ENCODE results near the gene NCK1. TPM values are rescaled to one million over a fixed set of nuclear protein-coding genes. Genes with fewer than 3 reads are reported as not detected.
"Not testable (repeated sequence)": the region's sequence is repeated elsewhere in the genome, so short reads cannot be mapped to it uniquely, and the experiment has no call there.

Gene NCK1
- total and polyA plus RNA-seq, 5 donors, result 14.0 to 38.9 (median 25.9) TPM

DNA sequence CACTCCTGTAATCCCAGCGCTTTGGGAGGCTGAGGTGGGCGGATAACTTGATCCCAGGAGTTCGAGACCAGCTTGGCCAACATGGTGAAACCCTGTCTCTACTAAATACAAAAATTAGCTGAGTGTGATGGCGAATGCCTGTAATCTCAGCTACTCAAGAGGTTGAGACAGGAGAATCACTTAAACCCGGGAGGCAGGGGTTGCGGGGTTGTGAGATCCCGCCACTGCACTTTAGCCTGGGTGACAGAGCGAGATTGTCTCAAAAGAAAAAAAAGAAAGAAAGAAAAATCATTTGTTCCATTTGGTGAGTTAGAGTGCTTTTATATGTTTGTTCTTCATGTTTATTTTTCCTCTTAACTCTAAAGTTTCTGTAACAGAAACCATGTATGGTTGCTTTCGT is 7.3 kb downstream of the NCK1 start:
- intact Hi-C loops (cut with DNase I), result loop anchor here in 1 of 4 donors (10.0 kb wide), 1 partner anchor 114 kb away; the partner anchor contains the start of gene STAG1
- Histone ChIP-seq H3K4me1 (ENCODE audit: control insufficient read depth, insufficient read depth, low read length) (no peaks in the 10 kb centered on the region), H3K27ac (ENCODE audit: low read length) (no peak overlapping the region), H3K9me3 (ENCODE audit: control insufficient read depth, low read length) (no peaks in the 10 kb centered on the region), H3K27me3 (ENCODE audit: control insufficient read depth, insufficient read depth) (no peaks in the 10 kb centered on the region), H3K4me3 (ENCODE audit: low read length) (no peak overlapping the region)
- 97% methylated on average over 9 of the region's 9 CpGs for WGBS
- ATAC-seq (no peak), DNase-seq (no peak)

DNA sequence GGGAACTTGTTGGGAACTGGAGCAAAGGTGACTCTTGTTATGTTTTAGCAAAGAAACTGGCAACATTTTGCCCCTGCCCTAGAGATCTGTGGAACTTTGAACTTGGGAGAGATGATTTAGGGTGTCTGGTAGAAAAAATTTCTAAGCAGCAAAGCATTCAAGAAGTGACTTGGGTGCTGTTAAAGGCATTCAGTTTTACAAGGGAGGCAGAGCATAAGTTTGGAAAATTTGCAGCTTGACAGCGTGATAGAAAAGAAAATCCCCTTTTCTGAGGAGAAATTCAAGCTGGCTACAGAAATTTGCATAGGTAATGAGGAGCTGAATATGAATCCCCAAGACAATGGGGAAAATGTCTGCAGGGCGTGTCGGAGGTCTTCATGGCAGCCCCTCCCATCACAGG is 10.2 kb downstream of the NCK1 start:
- H3K9me3 ChIP-seq (ENCODE audit: control insufficient read depth, low read length); H3K4me1 ChIP-seq (ENCODE audit: control insufficient read depth, insufficient read depth, low read length); intact Hi-C loops (cut with DNase I); H3K27me3 ChIP-seq (ENCODE audit: control insufficient read depth, insufficient read depth); H3K4me3 ChIP-seq (ENCODE audit: low read length); DNase-seq; ATAC-seq; H3K27ac ChIP-seq (ENCODE audit: low read length): not testable (repeated sequence)
- 99% methylated on average over 3 of the region's 3 CpGs for WGBS

DNA sequence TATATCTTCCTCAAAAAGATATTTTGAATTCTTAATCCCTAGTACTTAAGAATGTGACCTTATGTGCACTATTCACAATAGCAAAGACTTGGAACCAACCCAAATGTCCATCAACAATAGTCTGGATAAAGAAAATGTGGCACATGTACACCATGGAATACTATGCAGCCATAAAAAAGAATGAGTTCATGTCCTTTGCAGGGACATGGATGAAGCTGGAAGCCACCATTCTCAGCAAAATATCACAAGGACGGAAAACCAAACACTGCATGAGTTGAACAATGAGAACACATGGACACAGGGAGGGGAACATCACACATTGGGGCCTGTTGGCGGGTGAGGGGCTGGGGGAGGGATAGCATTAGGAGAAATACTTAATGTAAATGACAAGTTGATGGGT is 17.5 kb downstream of the NCK1 start:
- H3K9me3 ChIP-seq (ENCODE audit: control insufficient read depth, low read length); intact Hi-C loops (cut with DNase I); ATAC-seq: not testable (repeated sequence)

DNA sequence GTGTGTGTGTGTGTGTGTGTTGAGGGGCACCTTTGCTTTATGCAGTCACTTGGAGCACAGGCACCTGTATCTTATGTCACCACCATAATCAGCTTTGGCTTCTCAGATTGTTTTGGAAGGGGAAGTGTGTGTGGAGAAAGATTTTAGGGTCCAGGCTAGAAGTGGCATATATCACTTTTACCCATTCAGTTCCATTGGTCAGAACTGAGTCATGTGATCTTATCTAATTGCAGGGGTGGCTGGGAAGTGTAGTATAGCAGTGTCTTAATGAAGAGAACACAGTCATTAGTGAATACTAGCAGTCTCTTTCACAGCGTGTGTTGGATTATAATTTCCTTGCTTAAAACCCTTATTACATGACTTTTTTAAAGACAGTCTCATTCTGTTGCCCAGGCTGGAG is 20.6 kb downstream of the NCK1 start:
- 82% methylated on average over 1 of the region's 1 CpG for WGBS
- intact Hi-C loops (cut with DNase I), result no loop called here
- DNase-seq (no peak), ATAC-seq (peak in 1 of 2 donors; percentile 36)
- H3K4me1 ChIP-seq (ENCODE audit: control insufficient read depth, insufficient read depth, low read length), result peaks cover 1% of the 10 kb centered on the region
- no peaks in the 10 kb centered on the region for H3K9me3 ChIP-seq (ENCODE audit: control insufficient read depth, low read length)
- no peaks in the 10 kb centered on the region for H3K27me3 ChIP-seq (ENCODE audit: control insufficient read depth, insufficient read depth)
- H3K4me3 ChIP-seq (ENCODE audit: low read length), result no peak overlapping the region
- no peak overlapping the region for H3K27ac ChIP-seq (ENCODE audit: low read length)

More for the DNA sequence above, 17.5 kb downstream of the NCK1 start:
- H3K4me3 ChIP-seq (ENCODE audit: low read length); H3K4me1 ChIP-seq (ENCODE audit: control insufficient read depth, insufficient read depth, low read length); DNase-seq; H3K27me3 ChIP-seq (ENCODE audit: control insufficient read depth, insufficient read depth); H3K27ac ChIP-seq (ENCODE audit: low read length): not testable (repeated sequence)
- 99% methylated on average over 2 of the region's 2 CpGs for WGBS

DNA sequence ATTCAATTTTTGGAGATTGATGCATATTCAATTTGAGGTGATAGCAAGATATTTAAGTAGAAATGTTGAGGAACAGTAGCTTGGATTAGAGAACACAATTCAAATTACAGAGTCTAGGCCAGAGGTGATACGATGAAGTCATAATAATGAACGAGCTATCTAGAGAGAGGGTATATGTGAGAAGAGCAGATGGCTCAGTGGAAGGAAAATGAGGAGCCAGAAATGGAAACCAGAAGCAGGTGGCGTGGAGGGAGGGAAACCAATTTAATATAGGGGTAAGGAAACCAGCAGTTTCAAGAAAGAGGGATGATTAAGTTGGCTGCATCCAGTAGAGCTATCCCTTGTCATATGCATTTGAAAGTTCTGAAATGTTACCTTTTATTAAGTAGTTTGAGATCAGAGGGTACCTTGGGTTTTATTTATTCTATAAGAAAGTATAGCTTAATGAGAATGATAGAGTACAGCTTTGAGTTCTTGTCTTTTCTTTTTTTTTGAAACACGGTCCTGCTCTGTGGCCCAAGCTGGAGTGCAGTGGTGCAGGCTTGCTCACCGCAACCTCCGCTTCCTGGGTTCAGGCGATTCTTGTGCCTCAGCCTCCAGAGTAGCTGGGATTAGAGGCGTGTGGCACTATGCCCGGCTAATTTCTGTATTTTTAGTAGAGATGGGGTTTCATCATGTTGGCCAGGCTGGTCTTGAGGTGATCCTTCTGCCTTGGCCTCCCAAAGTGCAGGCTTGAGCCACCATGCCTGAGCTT is 22.1 kb downstream of the NCK1 start:
- intact Hi-C loops (cut with DNase I), result no loop called here
- no peak for ATAC-seq
- DNase-seq, result no peak
- no peak overlapping the region for H3K27ac ChIP-seq (ENCODE audit: low read length)
- no peak overlapping the region for H3K4me3 ChIP-seq (ENCODE audit: low read length)
- H3K9me3 ChIP-seq (ENCODE audit: control insufficient read depth, low read length), result no peaks in the 10 kb centered on the region
- H3K27me3 ChIP-seq (ENCODE audit: control insufficient read depth, insufficient read depth), result no peaks in the 10 kb centered on the region
- WGBS, result 93% methylated on average over 9 of the region's 9 CpGs
- peaks cover 1% of the 10 kb centered on the region for H3K4me1 ChIP-seq (ENCODE audit: control insufficient read depth, insufficient read depth, low read length)

DNA sequence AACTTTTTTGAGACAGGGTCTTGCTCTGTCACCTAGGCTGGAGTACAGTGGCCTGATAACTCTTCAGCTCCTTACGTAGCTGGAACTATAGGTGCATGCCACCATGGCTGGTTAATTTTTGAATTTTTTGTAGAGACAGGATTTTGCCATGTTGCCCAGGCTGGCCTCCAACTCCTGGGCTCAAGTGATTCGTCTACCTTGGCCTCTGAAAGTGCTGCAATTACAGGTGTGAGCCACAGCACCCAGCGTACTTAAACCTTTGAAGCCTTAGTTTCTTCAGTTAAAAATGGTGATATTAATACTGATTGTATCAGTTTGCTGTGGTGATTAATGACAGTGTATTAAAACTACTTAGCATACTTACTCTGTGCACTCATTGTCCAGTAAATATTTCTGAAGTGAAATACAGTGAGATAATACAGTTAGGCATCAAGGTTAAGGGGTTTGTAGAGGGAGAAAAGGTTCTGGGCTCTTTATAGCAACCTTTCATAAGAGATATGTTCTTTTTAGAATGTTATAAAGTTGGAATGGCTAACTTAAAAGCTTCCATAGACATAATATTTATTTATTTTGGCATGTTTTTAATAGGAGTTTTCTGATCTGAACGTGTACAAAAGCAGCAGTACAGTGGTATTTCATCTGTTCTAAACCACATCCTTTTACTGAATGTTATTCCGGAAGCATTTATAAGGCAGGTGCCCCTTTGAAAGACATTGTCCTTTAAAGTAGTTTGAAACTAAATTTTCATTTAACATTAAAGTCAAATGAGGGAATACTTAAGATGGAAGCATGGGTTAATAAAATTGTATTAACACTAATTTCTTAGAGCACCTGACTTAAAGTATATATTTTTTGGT is 23.6 kb downstream of the NCK1 start:
- 70% methylated on average over 5 of the region's 5 CpGs for WGBS
- intact Hi-C loops (cut with DNase I), result no loop called here
- DNase-seq, result no peak

DNA sequence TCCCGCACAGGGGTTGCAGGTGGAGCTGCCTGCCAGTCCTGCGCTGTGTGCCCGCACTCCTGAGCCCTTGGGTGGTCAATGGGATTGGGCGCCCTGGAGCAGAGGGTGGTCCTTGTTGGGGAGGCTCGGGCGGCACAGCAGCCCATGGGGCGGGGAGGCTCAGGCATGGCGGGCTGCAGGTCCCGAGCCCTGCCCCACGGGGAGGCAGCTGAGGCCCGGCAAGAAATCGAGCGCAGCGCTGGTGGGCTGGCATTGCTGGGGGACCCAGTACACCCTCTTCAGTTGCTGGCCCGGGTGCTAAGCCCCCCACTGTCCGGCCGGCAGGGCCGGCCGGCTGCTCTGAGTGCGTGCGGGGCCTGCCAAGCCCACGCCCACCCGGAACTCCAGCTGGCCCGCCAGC is 27.9 kb downstream of the NCK1 start:
- H3K27ac ChIP-seq (ENCODE audit: low read length), result no peak overlapping the region
- DNase-seq (no peak), ATAC-seq (no peak)
- 86% methylated on average over 24 of the region's 24 CpGs for WGBS
- H3K4me3 ChIP-seq (ENCODE audit: low read length), result no peak overlapping the region
- H3K27me3 ChIP-seq (ENCODE audit: control insufficient read depth, insufficient read depth), result no peaks in the 10 kb centered on the region
- no peaks in the 10 kb centered on the region for H3K9me3 ChIP-seq (ENCODE audit: control insufficient read depth, low read length)
- intact Hi-C loops (cut with DNase I), result no loop called here
- H3K4me1 ChIP-seq (ENCODE audit: control insufficient read depth, insufficient read depth, low read length), result peaks cover 6% of the 10 kb centered on the region

More for the DNA sequence above, 23.6 kb downstream of the NCK1 start:
- no peak for ATAC-seq
- peaks cover 1% of the 10 kb centered on the region for H3K4me1 ChIP-seq (ENCODE audit: control insufficient read depth, insufficient read depth, low read length)
- no peak overlapping the region for H3K27ac ChIP-seq (ENCODE audit: low read length)
- H3K4me3 ChIP-seq (ENCODE audit: low read length), result no peak overlapping the region
- H3K27me3 ChIP-seq (ENCODE audit: control insufficient read depth, insufficient read depth), result no peaks in the 10 kb centered on the region
- H3K9me3 ChIP-seq (ENCODE audit: control insufficient read depth, low read length), result no peaks in the 10 kb centered on the region

DNA sequence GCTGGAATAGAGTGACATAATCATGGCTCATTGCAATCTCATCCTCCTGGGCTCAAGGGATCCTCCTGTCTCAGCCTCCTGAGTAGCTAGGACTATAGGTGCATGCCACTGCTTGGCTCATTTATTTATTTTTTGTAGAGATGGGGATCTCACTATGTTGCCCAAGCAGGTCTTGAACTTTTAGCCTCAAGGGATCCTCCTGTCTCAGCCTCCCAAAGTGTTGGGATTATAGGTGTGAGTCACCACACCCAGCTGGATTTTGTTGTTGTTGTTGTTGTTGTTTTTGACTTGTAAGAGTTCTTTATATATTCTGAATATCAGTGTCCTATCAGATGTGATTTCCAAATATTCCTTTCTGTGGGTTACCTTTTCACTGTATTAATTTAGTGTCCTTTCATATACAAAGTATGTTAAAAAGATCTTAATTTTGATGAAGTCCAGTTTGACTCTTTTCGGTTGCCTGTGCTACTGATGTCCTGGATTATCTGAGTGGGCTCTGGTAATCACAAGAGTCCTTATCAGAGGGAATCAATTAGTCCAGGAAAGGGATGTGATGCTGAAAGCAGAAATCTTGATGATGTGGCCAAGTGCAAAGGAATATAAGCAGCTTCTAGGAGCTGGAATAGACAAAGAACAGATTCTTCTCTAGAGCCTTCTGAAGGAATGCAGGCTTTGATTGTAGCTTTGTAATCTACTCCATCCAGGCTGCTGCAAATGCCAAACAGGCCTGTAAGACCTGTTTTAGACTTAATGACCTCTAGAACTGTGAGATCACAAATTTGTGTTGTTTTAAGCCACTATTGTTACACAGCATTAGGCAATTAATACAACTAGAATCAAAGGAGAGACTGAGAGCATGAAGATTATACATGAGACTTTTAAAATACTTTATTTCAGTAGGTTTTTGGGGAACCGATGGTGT is 30.2 kb downstream of the NCK1 start:
- intact Hi-C loops (cut with DNase I), result no loop called here
- no peak for ATAC-seq
- Histone ChIP-seq H3K4me1 (ENCODE audit: control insufficient read depth, insufficient read depth, low read length) (peaks cover 6% of the 10 kb centered on the region), H3K27ac (ENCODE audit: low read length) (no peak overlapping the region), H3K4me3 (ENCODE audit: low read length) (no peak overlapping the region), H3K27me3 (ENCODE audit: control insufficient read depth, insufficient read depth) (no peaks in the 10 kb centered on the region), H3K9me3 (ENCODE audit: control insufficient read depth, low read length) (no peaks in the 10 kb centered on the region)
- WGBS, result 50% methylated on average over 2 of the region's 2 CpGs
- no peak for DNase-seq

DNA sequence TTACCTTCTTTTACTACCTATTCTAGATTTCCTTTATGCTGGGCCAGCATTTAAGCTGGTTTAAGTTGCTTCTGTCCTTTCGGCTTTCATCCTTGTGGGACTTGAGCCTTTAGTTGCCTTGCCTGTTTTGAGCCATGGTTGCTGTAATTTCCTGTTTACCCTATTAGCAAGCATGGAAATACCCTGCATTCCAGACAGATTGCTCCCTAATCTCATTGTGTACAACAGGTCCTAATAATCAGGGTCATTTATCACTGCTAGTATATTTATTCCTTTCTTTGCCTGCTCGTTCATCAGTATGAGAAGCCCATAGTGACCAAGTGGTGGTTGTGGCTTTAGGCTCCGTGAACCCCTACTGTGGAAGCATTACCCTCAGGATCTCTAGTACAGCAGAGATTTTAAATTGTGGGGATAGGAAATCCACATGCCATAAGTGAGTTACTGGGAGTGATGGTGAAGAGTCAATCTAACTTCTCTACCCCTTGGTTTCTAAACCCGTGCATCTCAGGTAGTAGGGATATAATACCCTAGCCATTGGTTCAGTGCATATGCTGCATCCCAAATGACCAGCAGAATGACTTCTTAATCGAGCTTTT is 31.9 kb downstream of the NCK1 start:
- WGBS, result 54% methylated on average over 5 of the region's 5 CpGs
- intact Hi-C loops (cut with DNase I), result no loop called here
- DNase-seq (no peak), ATAC-seq (peak; percentile 22 to 51)
- peaks cover 6% of the 10 kb centered on the region for H3K4me1 ChIP-seq (ENCODE audit: control insufficient read depth, insufficient read depth, low read length)
- H3K4me3 ChIP-seq (ENCODE audit: low read length), result no peak overlapping the region
- no peaks in the 10 kb centered on the region for H3K9me3 ChIP-seq (ENCODE audit: control insufficient read depth, low read length)
- no peaks in the 10 kb centered on the region for H3K27me3 ChIP-seq (ENCODE audit: control insufficient read depth, insufficient read depth)
- H3K27ac ChIP-seq (ENCODE audit: low read length), result peak overlapping the region; percentile 3

DNA sequence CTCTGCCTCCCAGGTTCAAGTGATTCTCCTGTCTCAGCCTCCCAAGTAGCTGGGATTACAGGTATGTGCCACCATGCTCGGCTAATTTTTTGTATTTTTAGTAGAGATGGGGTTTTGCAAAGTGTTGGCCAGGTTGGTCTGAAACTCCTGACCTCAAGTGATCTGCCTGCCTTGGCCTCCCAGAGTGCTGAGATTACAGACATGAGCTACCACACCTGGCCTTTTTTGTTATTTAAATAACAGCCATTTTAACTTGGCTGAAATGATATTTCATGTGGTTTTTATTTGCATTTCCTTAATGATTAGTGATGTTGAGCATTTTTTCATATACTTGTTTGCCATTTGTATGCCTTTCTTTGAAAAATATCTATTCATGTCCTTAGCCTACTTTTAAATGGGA is 35.2 kb downstream of the NCK1 start:
- 84% methylated on average over 1 of the region's 1 CpG for WGBS
- H3K4me1 ChIP-seq (ENCODE audit: control insufficient read depth, insufficient read depth, low read length), result not testable (repeated sequence)

More for the DNA sequence above, 35.2 kb downstream of the NCK1 start:
- H3K4me3 ChIP-seq (ENCODE audit: low read length); DNase-seq; H3K27ac ChIP-seq (ENCODE audit: low read length); ATAC-seq; H3K9me3 ChIP-seq (ENCODE audit: control insufficient read depth, low read length); intact Hi-C loops (cut with DNase I); H3K27me3 ChIP-seq (ENCODE audit: control insufficient read depth, insufficient read depth): not testable (repeated sequence)

Data from right cardiac atrium (tissue), 5 donors.